Motor neuron (in vitro differentiated cells): ENCODE data around the gene USP4. TPM values are rescaled to one million over a fixed set of nuclear protein-coding genes. Genes with fewer than 3 reads are reported as not detected.

Experiments used
- ATAC-seq, 8 experiments: fragments of 200-7000 bp; cut with Tn5 transposase; replicated peaks in 6 of 8; 2 replicates each; pipeline ENCODE4 v1.8.0; 2021; ENCODE audit warnings: mild to moderate bottlenecking in 8 of 8, moderate library complexity in 8 of 8
- H3K27ac ChIP-seq, 2 donors: fragments of 250-450 bp; sonication (Bioruptor Pico); 2 replicates each; pipeline ENCODE4 v1.9.0; 2021; ENCODE audit warnings: antibody characterized with exemption in 2 of 2, mild to moderate bottlenecking in 2 of 2, moderate library complexity in 1 of 2
- H3K4me1 ChIP-seq, 2 donors: fragments of 250-450 bp; sonication (Bioruptor Pico); replicated peaks in 1 of 2; 2 replicates each; pipeline ENCODE4 v1.6.1; 2021; ENCODE audit warnings: antibody characterized with exemption in 2 of 2, mild to moderate bottlenecking in 2 of 2, moderate library complexity in 1 of 2
- H3K4me3 ChIP-seq, 5 donors: fragments of 250-450 bp; sonication (Bioruptor Pico); 2 replicates each; pipeline ENCODE4 v1.9.0; 2021; ENCODE audit warnings: antibody characterized with exemption in 5 of 5, mild to moderate bottlenecking in 5 of 5, moderate library complexity in 4 of 5
- WGBS, 10 experiments: fragments of 450-650 bp; shearing (Covaris generic); methylation state at CpG; one replicate each; pipeline ENCODE4 v1.0.0; 2022; 5-methylcytosine and 5-hydroxymethylcytosine counted together
- in situ Hi-C, 9 experiments: fragments of 400-800 bp; cut with MboI; loops; one replicate each; pipeline ENCODE4 v1.15.0; 2021; ENCODE audit warnings: low sequenced_read_pairs in 9 of 9, low pct_unique_long_range_greater_than_20kb in 2 of 9; ENCODE audit not compliant: unreplicated experiment in 9 of 9
- total RNA-seq, 8 experiments: library from RNA; unstranded; fragments of 300-600 nt; gene quantifications; 2 replicates each; pipeline versions ENCODE4 v1.2.3 to v1.2.4, GENCODE V29; 2022

USP4 gene
- total RNA-seq, 8 experiments from 2014 or later = 14.5 to 56.9 (median 20.0) TPM

DNA sequence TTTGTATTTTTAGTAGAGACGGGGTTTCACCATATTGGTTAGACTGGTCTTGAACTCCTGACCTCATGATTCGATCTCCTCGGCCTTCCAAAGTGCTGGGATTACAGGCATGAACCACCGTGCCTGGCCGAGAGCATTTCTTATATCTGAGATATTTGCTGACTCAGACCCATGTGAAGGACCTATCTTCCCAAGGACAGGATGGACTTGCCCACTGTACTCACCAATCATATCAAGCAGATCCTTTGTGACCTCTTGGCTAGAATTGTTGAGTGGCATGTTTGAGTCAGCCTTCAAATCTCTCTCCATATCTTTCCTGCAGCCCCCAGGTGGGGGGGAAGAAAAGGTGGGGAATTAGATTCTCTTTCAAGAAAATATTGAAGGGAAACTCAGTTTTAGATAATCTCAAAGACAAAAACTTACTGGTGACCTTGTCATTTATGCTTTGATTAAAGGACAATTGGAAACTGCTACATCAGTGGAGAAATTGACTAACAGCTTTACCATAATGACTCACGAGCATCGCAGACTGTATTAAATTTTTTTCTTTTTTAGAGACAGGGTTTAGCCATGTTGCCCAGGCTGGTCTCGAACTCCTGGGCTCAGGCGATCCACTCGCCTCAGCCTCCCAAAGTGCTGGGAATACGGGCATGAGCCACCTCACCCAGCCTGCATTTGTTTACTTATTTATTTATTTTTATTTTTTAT lies 65.9 kb downstream of the USP4 start:
- no peak overlapping the region for H3K27ac ChIP-seq
- in situ Hi-C loops = no loop called here
- 93 to 100% (median 99%) methylated on average over 1 to 8 of the region's 11 CpGs for WGBS, 10 experiments
- peaks cover 12 to 14% of the 10 kb centered on the region in 2 donors for H3K4me1 ChIP-seq
- no peak for ATAC-seq
- H3K4me3 ChIP-seq = no peak overlapping the region

DNA sequence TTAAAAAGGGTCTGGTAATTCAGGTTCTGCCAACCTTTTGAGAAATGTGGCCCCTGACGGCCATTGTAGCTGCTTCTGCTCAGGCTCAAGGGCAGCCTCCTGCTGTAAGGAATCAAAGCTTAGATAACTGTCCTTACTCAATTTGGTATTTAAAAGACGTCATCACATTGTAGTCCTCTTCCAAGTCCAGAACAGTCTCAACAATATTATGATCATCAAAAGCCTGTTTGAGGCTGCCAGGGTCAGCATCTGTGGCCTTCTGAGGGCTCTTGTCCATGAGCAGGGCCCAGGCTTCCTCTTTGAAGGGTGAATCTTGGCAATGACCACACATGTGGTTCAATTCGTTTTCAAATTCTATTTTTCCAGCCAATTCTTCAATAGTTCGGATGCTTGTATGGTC lies 68.8 kb downstream of the USP4 start:
- peaks cover 8 to 12% of the 10 kb centered on the region in 2 donors for H3K4me1 ChIP-seq
- 36 to 93% (median 77%) methylated on average over 1 to 4 of the region's 4 CpGs; no CpG with 5 or more reads in 2 of the 10 experiments for WGBS, 10 experiments
- in situ Hi-C loops = no loop called here
- ATAC-seq = no peak
- H3K27ac ChIP-seq = no peak overlapping the region
- H3K4me3 ChIP-seq = no peak overlapping the region

DNA sequence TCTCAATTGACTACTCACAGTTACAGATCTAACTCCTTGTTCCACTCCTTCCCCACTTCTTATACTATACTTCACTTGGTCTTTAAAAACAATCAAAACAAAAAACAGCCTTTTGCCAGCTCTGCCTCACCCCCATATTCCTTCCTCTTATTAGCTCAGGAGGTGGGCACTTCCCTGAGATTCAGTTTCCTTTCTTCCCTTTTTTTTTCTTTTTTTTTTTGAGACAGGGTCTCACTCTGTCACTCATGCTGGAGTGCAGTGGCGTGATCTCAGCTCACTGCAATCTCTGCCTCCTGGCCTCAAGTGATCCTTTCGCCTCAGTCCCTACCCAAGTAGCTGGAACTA lies 69.7 kb downstream of the USP4 start:
- Histone ChIP-seq H3K4me1 (peaks cover 3 to 8% of the 10 kb centered on the region in 2 donors), H3K4me3 (no peak overlapping the region), H3K27ac (no peak overlapping the region)
- ATAC-seq = no peak
- WGBS, 10 experiments = 83 to 100% (median 100%) methylated on average over 1 to 2 of the region's 2 CpGs; no CpG with 5 or more reads in 1 of the 10 experiments
- in situ Hi-C loops = no loop called here

GRCh38 chr3:49269443-49270155 lies 70.3 kb downstream of the USP4 start:
- H3K4me3 ChIP-seq = no peak overlapping the region
- ATAC-seq = peak in 1 of 8 experiments; percentile 14
- H3K4me1 ChIP-seq = peaks cover 3 to 8% of the 10 kb centered on the region in 2 donors
- 83 to 100% (median 95%) methylated on average over 1 to 3 of the region's 3 CpGs; no CpG with 5 or more reads in 3 of the 10 experiments for WGBS, 10 experiments
- in situ Hi-C loops = no loop called here
- H3K27ac ChIP-seq = no peak overlapping the region

GRCh38 chr3:49266410-49267095 lies 73.3 kb downstream of the USP4 start:
- peak in 1 of 8 experiments; percentile 41 for ATAC-seq
- Histone ChIP-seq H3K4me3 (no peak overlapping the region), H3K4me1 (peaks cover 3 to 8% of the 10 kb centered on the region in 2 donors), H3K27ac (no peak overlapping the region)
- in situ Hi-C loops = no loop called here
- 10 to 100% (median 80%) methylated on average over 1 to 4 of the region's 5 CpGs; no CpG with 5 or more reads in 1 of the 10 experiments for WGBS, 10 experiments

DNA sequence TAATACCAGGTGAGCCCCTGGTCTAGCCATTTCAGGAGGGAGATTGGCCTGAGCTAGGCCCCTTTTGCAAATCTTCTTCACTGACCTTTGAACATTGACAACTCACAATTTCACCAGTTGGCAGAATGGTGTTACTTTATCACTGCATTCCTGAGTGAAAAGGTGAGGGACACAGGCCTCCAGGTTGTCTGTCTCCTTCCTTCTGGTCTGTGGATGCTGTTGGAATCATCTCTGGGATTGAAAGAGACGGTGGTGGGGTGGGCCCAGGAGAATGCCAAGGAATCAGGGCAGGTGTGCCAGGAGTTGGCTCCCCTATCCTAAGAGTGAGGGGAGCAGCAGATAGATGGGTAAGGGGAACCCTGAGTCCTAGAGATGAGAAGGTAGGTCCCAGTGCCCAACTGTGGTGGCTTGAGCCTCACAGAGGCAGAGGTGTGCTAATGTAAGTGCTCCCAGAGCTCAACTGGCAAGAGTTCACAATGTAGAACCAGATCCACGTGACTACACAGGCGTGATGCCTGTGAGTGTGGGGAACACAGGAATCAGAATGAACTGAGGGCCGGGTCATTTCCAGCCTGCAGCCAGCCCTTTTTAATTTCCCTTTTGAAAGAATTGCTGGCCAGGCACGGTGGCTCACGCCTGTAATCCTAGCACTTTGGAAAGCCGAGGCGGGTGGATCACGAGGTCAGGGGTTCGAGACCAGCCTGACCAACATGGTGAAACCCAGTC lies 74.0 kb downstream of the USP4 start:
- no peak for ATAC-seq
- no peak overlapping the region for H3K27ac ChIP-seq
- WGBS, 10 experiments = 20 to 100% (median 80%) methylated on average over 1 to 3 of the region's 10 CpGs; no CpG with 5 or more reads in 5 of the 10 experiments

GRCh38 chr3:49263159-49263889 lies 76.5 kb downstream of the USP4 start:
- peak in 2 of 8 experiments; percentile 52 to 62 for ATAC-seq
- Histone ChIP-seq H3K4me1 (peaks cover 3 to 8% of the 10 kb centered on the region in 2 donors), H3K27ac (no peak overlapping the region), H3K4me3 (no peak overlapping the region)
- in situ Hi-C loops = no loop called here
- WGBS, 10 experiments = 10 to 100% (median 90%) methylated on average over 1 to 5 of the region's 6 CpGs; no CpG with 5 or more reads in 2 of the 10 experiments

More for the DNA sequence above, 74.0 kb downstream of the USP4 start:
- in situ Hi-C loops = no loop called here
- Histone ChIP-seq H3K4me3 (no peak overlapping the region), H3K4me1 (peaks cover 3 to 8% of the 10 kb centered on the region in 2 donors)

DNA sequence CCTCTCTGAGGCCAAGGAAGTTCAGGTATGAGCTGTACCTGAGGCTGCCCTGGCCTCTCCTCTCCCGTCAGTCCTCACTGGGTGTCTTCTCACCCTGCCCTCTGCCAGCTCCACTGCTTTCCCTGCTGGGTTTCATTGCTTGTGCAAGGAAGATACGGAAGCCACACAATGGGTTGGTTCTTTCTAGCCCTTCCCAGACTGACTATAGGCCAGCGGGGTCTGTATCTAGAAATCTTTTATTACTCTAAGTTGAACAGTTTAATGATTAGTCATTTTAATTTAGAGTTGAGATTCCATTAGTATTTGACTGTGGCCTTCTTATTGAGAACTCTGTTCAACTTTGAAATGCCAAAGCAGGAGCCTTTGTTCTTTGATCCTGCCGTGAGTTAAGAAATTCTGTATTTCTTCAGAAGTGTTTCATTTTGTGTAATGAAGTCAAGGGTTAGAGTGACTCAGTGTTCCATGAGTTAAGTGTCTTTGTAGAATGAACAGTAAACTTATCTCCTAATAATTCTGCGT lies 79.0 kb downstream of the USP4 start:
- Histone ChIP-seq H3K4me3 (no peak overlapping the region), H3K27ac (no peak overlapping the region), H3K4me1 (peaks cover 0 to 15% of the 10 kb centered on the region in 2 donors)
- no peak for ATAC-seq
- in situ Hi-C loops = no loop called here
- WGBS, 10 experiments = 26 to 100% (median 75%) methylated on average over 1 to 5 of the region's 5 CpGs

GRCh38 chr3:49257187-49257586 lies 82.7 kb downstream of the USP4 start:
- Histone ChIP-seq H3K27ac (no peak overlapping the region), H3K4me3 (no peak overlapping the region), H3K4me1 (peaks cover 0 to 17% of the 10 kb centered on the region in 2 donors)
- peak in 1 of 8 experiments; percentile 10 for ATAC-seq
- in situ Hi-C loops = no loop called here
- 40 to 100% (median 60%) methylated on average over 1 to 2 of the region's 3 CpGs; no CpG with 5 or more reads in 4 of the 10 experiments for WGBS, 10 experiments

- H3K4me1 ChIP-seq = peaks cover 0 to 18% of the 10 kb centered on the region in 2 donors
- H3K27ac ChIP-seq = no peak overlapping the region
- peak in 1 of 8 experiments; percentile 28 for ATAC-seq
- in situ Hi-C loops = no loop called here
- WGBS, 10 experiments = 59 to 100% (median 80%) methylated on average over 1 to 4 of the region's 6 CpGs; no CpG with 5 or more reads in 3 of the 10 experiments
- no peak overlapping the region for H3K4me3 ChIP-seq
Measured at GRCh38 chr3:49255718-49256511, 83.9 kb downstream of the USP4 start.

- no peak overlapping the region for H3K4me3 ChIP-seq
- H3K27ac ChIP-seq = no peak overlapping the region
- H3K4me1 ChIP-seq = peaks cover 5 to 26% of the 10 kb centered on the region in 2 donors
- WGBS, 10 experiments = 50 to 64% (median 60%) methylated on average over 1 of the region's 1 CpG; no CpG with 5 or more reads in 7 of the 10 experiments
- peak in 3 of 8 experiments; percentile 36 to 52 (median 46) for ATAC-seq
- in situ Hi-C loops = no loop called here
Measured at GRCh38 chr3:49255112-49255511, 84.7 kb downstream of the USP4 start.
